HG03439 (cell line): ENCODE measurements around the gene CRIP1.

ENCODE experiments used
- ATAC-seq: cut with Tn5 transposase; IDR thresholded peaks from one replicate; pipeline ENCODE4 v1.9.1; 2021; ENCODE audit warnings: mild to moderate bottlenecking, moderate library complexity; ENCODE audit not compliant: unreplicated experiment

Gene CRIP1

DNA sequence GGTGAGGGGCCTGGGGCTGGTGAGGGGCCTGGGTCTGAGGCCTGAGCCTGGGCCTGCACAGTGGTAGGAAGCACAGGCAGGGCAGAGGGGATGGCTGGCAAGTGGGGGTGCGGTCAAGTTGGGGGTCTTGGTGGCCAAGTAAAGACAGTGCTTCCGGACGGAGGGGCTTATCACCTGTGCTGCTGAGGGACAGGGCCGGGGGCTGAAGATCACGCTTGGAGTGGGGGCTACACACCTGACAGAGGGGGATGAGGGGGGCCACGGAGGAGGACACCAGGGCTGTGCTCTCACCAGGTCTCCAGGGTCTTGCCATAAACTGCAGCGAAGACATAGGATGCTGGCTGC is 16.6 kb downstream of the CRIP1 start:
- ATAC-seq = no peak

DNA sequence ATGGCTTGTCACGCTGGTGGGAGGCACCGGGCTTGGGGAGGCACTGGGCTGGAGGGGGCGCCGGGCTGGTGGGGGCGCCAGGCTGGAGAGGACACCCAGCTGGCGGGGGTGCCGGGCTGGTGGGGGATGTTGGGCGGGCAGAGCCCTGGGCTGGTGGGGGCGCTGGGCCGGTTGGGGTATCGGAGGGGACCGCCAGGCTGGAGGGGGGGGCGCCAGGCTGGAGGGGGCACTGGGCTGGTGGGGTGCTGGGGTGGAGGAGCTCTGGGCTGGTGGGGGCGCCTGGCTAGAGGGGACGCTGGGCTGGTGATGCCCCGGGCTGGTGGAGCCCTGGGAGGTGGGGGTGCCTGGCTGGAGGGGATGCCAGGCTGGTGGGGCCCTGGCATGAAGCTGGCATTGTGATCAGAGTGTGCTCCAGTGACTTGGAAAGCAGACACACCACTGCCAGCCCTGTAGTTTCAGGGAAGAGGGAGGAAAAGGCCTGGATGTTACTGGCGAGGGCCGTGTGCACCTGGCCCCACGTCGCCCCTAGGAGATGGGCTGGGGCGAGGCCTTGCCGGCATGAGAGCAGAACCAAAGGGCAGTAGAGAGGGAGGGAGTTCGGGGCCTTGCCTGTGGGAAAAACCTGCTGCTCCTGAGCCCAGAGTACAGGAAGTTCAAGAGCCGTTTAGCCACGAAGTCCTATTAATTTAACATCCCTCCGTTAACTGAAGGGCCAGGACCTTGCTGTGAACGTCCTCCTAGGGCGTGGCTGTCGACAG is 17.4 kb downstream of the CRIP1 start:
- no peak for ATAC-seq

DNA sequence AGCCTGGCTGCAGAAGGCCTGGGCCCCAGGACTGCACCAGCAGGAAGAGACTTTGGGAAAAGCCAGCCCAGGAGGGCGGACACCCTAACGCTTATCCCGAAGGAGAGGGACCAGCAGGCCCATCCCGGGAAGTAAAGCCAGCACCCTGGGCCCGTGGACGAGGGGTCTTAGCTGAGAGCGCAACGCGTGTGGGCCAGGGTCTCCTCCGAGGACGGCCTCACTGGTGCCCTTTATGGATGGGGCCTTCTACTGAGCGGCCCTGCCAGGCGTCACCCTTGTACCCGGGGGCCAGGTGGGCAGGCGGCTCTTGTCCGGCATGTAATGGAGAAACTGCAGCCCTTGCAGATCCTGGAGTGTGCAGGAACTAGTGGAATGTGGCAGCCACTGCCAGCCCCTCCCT is 18.4 kb downstream of the CRIP1 start:
- no peak for ATAC-seq

DNA sequence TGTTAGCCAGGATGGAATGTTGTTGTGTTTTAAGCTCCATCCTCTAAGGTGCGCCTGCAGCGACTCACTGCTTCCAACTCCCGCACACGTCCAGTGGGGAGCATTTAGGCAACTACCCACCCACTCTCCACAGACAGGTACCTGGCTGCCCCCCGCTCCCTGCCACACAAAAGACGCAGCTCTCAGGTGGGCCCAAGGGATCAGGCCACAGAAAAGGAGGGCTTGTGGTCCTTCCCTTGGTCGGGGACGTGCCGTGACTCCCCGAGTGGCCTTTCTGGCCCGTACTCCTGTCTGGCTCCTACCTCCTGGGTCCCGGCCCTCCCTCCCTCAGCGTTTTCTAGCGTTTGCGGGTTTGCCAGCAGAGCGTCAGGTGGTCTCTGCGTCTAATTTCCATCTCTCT is 20.6 kb downstream of the CRIP1 start:
- no peak for ATAC-seq

DNA sequence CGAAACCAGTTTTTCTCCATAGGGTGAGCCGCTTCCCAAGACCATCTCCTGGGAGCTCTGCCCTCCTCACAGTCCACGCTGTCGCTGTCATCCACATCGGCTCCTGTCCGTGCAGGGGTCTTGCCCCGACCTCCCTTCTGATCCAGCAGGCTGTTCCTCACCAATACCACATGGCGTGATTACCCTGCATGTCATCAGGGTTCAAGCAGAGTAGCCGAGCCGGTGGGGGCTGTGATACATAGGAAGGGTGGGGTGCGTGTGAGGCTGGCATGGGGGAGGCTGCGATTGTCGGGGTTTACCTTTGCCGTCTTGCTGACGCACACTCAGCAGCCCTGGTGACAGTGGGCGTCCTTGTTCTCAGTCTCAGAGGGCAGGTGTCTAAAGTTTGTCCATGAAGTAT is 21.4 kb downstream of the CRIP1 start:
- no peak for ATAC-seq

GRCh38 chr14:105508601-105509000 is 21.9 kb downstream of the CRIP1 start:
- no peak for ATAC-seq

GRCh38 chr14:105517096-105517495 is 30.4 kb downstream of the CRIP1 start:
- ATAC-seq = no peak

DNA sequence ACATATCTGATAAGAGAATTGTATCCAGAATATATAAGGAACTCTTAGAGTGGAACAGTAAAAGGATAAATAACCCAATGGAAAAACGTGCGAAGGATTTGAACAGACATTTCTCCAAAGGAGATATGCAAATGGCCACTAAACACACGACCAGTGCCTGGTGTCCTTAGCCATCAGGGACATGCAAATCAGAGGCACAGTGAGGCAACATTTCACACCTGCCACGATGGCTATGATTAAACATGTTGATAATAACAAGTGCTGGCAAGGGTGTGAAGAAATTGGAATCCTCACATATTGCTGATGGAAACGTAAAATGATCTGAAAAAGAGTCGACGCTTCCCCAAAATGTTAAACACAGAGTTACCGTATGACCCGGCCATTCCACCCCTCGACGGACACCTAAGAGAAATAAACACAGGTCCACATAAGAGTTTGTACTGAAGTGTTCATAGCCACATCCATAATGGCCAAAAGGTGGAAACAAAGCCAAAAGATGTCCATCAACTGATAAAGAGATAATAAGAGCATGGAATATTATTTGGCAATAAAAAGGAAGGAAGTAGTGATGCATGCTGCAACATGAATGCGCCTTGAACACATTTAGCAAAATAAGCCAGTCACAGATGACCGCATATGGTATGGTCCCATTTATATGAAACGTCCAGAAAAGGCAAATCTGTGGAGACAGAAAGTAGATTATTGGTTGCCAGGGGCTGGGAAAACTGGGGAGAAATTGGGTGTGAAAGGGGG is 33.4 kb downstream of the CRIP1 start:
- ATAC-seq = no peak

GRCh38 chr14:105525326-105525725 is 38.6 kb downstream of the CRIP1 start:
- no peak for ATAC-seq

DNA sequence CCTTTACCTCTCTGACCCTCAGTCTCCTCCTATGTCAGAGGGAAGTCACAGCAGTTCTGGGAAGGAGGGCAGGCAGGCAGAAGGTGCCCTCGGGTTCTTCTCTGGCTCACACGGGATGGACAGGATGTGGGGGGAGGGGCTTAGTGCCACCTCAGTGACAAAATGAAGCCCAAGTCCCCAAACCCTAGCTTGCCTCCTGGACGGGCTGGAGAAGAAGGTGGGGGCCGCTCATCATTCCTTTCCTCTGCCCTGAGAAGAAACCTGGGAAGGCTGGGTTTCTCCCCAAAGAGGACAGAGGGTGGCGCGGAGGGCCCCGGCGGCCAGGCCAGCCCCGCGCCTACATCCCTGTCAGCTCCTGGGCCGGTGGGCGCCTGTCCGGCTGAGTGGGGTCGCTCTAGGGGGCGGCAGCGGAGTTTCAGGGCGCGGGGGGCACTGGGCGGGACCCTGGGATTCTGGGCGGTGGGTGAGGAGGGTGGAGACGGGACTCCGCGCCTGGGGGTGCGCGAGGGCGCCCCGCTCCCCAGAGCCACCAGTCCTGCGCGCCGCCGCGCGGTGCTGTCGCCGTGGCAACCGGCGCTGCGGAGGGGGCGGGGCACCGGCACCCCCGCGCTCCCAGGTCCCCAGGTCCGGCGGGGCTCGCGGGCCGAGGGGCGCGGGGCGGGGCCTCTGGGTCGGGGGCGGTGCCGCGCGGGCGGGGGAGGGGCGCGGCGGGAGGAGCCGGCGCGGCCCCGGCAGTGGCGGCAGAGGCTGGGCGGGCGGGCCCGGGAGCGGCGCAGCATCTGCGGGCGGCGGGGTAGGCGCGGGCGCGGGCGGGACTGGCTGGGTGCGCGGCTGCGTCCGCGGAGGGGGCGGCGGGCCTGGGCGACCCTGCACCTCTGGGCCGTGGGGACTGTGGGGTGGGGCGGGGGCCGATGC is 39.4 kb downstream of the CRIP1 start, which contains the start of gene TMEM121:
Gene TMEM121, plus strand, starts transcription at position 723 of the 915 bp plus-strand sequence. CDS start 2,252 bp downstream, outside the sequence.
- no peak for ATAC-seq

DNA sequence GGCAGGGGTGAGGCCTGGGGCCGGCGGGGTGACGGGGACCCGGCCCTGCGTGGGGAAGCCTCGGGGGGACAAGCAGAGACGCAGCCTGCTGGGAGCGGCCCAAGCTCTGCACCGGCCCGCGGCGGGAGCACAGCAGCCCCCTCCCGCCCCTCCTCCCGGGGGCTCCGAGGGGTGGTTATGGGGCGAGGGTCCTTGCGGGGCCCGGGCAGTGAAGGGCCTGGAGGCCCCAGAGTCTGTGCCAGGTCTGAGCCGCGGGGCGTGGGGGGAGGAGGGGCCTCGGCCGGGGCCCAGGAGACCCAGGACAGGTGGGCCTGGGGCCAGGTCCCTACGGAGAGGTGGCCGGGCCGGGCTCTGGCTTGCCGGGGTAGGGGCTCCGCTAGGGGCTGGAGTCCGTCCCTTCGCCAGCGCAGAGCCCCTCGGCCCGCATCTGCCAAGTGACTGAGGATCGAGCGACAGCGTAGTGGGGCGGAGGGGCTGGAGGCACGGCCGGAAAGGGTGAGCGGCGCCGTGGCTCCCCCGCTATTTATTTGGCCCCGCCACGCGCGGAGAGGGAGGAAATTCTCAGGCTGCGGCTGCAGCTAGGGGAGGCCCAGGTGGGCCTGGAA is 40.2 kb downstream of the CRIP1 start:
- no peak for ATAC-seq

DNA sequence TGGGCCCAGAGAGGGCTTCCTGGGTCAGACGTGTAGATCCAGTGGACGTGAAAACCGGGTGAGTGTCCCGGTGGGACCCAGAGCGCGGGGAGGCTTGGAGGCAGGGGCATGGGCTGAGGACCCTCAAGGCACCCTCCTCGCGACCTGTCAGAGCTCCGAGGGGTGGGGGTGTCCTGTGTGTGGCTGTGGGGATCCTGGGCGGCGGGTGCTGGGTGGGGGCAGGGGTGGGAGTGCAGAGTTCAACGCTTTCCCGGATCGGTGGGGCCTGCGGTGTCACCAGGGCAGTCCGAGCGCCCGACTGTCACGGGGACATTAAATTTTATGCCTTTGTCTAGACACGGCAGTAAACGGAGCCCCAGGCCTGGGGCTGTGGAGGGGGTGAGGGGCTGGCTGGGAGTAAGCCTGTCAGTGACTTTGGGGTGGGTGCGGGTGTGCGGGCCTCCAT is 40.7 kb downstream of the CRIP1 start:
- ATAC-seq = no peak

DNA sequence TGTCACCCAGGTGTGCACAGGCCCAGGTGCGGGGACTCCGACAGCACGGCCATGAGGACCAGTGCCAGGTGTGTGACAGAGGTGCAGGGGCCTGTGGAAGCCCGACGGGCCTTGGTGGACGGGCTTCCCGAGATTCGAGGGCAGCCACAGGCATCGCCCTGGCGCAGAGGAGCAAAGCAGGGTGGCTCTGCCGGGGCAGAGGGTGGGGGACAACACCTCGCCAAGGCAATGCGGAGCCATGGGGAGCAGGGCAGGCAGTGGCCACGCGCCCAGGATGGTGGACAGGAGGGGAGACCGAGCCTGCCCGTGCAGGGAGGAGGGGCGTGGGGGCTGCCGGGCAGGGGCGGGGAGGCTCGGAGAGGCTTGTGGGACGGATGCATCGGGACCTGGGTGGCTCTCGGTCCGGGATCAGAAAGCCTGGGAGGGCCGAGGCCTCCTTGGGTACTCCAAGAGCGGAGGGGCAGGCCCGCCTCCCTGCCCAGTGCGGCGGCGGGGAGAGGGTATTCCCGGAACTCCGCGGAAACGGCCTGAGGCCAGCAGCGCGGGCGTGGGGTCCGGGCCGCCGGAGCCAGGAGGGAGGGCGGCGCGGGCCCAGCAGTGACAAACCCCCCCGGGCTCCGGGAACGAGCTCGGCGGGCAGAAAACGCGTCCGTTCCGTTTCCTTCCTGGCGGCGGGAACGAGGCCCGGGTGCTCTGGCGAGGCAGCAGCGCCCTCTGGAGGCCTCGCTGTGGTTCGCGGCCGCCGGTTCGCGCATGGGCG is 41.3 kb downstream of the CRIP1 start:
- ATAC-seq = no peak

- ATAC-seq = no peak
Observed at GRCh38 chr14:105528586-105529318, 42.1 kb downstream of the CRIP1 start.

GRCh38 chr14:105529319-105529568 is 42.6 kb downstream of the CRIP1 start:
- ATAC-seq = no peak

GRCh38 chr14:105529569-105530284 is 43.0 kb downstream of the CRIP1 start:
- ATAC-seq = no peak

- no peak for ATAC-seq
Observed at GRCh38 chr14:105530285-105531087, 43.8 kb downstream of the CRIP1 start.
